HFF-Myc (cell line): ENCODE results near the gene DENND1B.

Source experiments
- DNase-seq: peaks from one replicate; pipeline ENCODE4 v3.0.0-alpha.2; 2011; ENCODE audit warnings: low read depth; ENCODE audit errors: extremely low read depth
- H3K4me3 ChIP-seq: replicated peaks from 2 replicates; pipeline ENCODE4 v1.5.1; 2011; ENCODE audit warnings: low read depth, mild to moderate bottlenecking, control low read depth, low read length
- TF ChIP-seq, protein P1 (sequence below): IDR thresholded peaks from 2 replicates; pipeline ENCODE4 v1.5.1; 2012; ENCODE audit warnings: mild to moderate bottlenecking, low read depth, low read length, control low read depth; ENCODE audit errors: missing control alignments

Gene DENND1B

GRCh38 chr1:197622371-197622770 is 152.9 kb downstream of the DENND1B start:
- DNase-seq, result no peak
- TF ChIP-seq, protein P1, sequence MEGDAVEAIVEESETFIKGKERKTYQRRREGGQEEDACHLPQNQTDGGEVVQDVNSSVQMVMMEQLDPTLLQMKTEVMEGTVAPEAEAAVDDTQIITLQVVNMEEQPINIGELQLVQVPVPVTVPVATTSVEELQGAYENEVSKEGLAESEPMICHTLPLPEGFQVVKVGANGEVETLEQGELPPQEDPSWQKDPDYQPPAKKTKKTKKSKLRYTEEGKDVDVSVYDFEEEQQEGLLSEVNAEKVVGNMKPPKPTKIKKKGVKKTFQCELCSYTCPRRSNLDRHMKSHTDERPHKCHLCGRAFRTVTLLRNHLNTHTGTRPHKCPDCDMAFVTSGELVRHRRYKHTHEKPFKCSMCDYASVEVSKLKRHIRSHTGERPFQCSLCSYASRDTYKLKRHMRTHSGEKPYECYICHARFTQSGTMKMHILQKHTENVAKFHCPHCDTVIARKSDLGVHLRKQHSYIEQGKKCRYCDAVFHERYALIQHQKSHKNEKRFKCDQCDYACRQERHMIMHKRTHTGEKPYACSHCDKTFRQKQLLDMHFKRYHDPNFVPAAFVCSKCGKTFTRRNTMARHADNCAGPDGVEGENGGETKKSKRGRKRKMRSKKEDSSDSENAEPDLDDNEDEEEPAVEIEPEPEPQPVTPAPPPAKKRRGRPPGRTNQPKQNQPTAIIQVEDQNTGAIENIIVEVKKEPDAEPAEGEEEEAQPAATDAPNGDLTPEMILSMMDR, result no peak
- H3K4me3 ChIP-seq, result no peak overlapping the region

GRCh38 chr1:197621761-197622160 is 153.5 kb downstream of the DENND1B start:
- H3K4me3 ChIP-seq, result no peak overlapping the region
- DNase-seq, result no peak
- TF ChIP-seq, protein P1, result no peak

DNA sequence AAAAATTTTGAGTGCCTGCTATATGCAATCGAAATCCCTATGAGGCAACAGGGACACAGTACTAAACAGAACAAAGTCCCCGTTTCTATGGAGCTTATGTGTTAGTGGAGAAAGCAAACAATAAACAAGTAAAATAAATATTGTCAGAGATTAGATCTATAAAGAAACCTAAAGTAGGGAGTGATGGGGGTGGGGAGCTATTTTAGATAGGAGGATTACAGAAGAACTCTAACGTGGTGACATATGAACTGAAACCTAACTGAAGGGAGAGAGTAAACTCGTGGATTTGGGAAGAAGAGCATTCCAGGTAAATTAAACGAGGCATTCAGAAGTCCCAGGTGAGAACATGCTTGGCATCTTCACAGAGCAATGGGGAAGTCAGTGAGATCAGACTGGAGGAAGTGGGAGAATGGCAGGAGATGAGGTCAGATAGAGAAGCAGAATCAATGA is 154.5 kb downstream of the DENND1B start:
- TF ChIP-seq, protein P1, result no peak
- no peak for DNase-seq
- H3K4me3 ChIP-seq, result no peak overlapping the region

DNA sequence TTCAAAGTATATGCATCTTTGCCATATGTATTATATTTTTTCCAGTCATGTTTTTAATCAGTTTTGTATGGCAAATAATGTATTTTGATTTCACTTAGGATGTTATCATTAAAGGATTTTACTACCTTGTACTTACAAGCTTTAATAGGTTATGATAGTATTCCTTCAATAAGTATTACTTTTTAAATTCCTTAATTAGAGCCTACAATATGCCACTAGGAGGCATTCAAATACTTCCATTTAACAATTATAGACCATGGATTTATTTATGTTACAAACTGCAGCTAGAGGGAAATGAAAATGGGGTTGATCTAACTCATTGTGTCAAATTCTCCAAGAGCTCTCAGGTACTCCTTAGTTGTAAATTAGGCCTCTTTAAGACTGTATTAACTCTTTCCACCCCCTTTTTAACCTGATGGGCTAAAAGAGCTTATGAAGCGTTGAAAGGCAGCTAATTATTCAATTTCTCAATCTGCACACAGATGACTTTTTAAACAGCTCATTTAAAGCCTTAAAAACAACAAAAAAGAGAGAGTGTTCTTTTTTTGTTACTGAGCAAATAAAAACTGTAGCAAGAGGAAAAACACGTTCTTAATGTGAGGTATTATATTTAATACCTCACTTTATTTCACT is 156.2 kb downstream of the DENND1B start:
- H3K4me3 ChIP-seq, result no peak overlapping the region
- no peak for DNase-seq
- TF ChIP-seq, protein P1, result no peak

GRCh38 chr1:197618061-197618460 is 157.2 kb downstream of the DENND1B start:
- H3K4me3 ChIP-seq, result no peak overlapping the region
- TF ChIP-seq, protein P1, result no peak
- no peak for DNase-seq

DNA sequence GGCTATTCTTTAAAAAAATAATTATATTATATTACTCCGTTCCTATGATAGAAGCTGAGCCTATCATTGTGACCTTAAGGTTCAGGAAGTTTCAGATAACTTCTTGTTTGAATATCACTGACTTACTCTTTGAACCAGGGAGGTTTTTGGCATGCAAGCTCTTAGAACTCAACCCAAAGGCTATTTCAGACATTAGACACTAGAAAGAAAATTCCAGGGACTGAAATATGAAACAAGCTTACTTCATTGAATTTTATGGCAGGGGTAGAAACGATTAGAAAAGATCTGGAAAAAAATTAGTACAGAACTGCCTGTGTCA is 159.6 kb downstream of the DENND1B start:
- no peak overlapping the region for H3K4me3 ChIP-seq
- TF ChIP-seq, protein P1, result no peak
- no peak for DNase-seq

GRCh38 chr1:197614916-197615692 is 160.2 kb downstream of the DENND1B start:
- no peak overlapping the region for H3K4me3 ChIP-seq
- DNase-seq, result peak; percentile 27
- TF ChIP-seq, protein P1, result peak; percentile 67
